H1 (cell line): ENCODE data around the gene NDRG2.

Source experiments
- EP300 ChIP-seq, 2 experiments: IDR thresholded peaks; 1 replicate in 1 of 2; 2 replicates in 1 of 2; pipeline ENCODE4 v1.6.1; 2011 to 2012; ENCODE audit warnings: low read depth in 2 of 2, low read length in 2 of 2, mild to moderate bottlenecking in 2 of 2, borderline replicate concordance in 1 of 2, inconsistent platforms in 1 of 2, moderate library complexity in 1 of 2
- TF ChIP-seq, protein P1 (sequence below), 3 experiments: IDR thresholded peaks; 1 replicate in 2 of 3; 2 replicates in 1 of 3; pipeline versions ENCODE4 v1.5.1 to v1.6.1; 2011; ENCODE audit warnings: low read length in 3 of 3, mild to moderate bottlenecking in 3 of 3, inconsistent platforms in 2 of 3, low read depth in 1 of 3, moderate library complexity in 1 of 3; ENCODE audit not compliant: insufficient read depth in 1 of 3; ENCODE audit errors: control extremely low read depth in 1 of 3
- TF ChIP-seq, protein P2 (sequence below): IDR thresholded peaks from 2 replicates; pipeline ENCODE4 v1.6.1; 2011; ENCODE audit warnings: low read depth, mild to moderate bottlenecking, low read length; ENCODE audit not compliant: insufficient read depth
- TF ChIP-seq, protein P3 (sequence below): IDR thresholded peaks from 2 replicates; pipeline ENCODE4 v1.6.1; 2012; ENCODE audit warnings: low read length, inconsistent platforms

DNA sequence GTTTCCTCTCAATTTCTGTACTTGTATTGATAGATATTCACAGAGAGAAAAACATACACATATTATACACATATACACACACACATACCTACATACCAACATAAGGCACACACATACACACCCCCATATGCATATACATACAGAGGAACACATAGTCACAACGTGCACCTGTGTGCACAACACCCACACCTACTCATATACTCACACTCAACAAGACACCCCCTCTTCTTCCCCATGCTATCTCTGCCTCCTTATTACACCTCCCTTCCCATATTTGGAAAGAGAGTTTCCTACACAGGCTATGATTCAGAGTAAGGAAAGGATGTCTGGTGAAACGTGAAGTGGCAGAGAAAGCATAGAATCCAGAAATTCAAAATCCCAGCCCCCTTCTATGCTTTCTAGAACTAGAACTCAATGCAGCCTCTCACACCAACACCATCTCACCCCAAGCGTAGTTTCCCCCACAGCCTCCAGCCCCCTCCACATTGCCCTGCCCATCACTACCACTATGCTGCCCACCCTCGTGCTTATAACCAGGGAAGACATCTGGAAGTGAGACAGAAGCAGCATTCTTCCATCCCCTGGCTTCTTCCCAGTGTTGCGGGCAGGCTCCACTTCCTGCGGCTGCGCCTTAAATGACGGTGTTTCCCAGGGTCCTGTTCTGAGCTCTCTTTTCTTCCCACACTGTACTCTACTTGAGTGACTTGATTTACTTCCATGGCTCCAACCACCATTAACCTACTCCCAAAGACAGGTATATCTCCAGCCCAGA, 35.2 kb upstream of the NDRG2 start:
- TF ChIP-seq, protein P1, sequence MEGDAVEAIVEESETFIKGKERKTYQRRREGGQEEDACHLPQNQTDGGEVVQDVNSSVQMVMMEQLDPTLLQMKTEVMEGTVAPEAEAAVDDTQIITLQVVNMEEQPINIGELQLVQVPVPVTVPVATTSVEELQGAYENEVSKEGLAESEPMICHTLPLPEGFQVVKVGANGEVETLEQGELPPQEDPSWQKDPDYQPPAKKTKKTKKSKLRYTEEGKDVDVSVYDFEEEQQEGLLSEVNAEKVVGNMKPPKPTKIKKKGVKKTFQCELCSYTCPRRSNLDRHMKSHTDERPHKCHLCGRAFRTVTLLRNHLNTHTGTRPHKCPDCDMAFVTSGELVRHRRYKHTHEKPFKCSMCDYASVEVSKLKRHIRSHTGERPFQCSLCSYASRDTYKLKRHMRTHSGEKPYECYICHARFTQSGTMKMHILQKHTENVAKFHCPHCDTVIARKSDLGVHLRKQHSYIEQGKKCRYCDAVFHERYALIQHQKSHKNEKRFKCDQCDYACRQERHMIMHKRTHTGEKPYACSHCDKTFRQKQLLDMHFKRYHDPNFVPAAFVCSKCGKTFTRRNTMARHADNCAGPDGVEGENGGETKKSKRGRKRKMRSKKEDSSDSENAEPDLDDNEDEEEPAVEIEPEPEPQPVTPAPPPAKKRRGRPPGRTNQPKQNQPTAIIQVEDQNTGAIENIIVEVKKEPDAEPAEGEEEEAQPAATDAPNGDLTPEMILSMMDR (IDR thresholded peaks at IDR 0.05; ENCODE audit: control extremely low read depth in 1 of 3, insufficient read depth in 1 of 3, low read depth in 1 of 3, low read length in 3 of 3): no peak
- TF ChIP-seq EP300 (IDR thresholded peaks at IDR 0.05; ENCODE audit: borderline replicate concordance in 1 of 2, low read depth in 2 of 2, low read length in 2 of 2): no peak
- TF ChIP-seq, protein P2, sequence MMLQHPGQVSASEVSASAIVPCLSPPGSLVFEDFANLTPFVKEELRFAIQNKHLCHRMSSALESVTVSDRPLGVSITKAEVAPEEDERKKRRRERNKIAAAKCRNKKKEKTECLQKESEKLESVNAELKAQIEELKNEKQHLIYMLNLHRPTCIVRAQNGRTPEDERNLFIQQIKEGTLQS: no peak
- TF ChIP-seq, protein P3, sequence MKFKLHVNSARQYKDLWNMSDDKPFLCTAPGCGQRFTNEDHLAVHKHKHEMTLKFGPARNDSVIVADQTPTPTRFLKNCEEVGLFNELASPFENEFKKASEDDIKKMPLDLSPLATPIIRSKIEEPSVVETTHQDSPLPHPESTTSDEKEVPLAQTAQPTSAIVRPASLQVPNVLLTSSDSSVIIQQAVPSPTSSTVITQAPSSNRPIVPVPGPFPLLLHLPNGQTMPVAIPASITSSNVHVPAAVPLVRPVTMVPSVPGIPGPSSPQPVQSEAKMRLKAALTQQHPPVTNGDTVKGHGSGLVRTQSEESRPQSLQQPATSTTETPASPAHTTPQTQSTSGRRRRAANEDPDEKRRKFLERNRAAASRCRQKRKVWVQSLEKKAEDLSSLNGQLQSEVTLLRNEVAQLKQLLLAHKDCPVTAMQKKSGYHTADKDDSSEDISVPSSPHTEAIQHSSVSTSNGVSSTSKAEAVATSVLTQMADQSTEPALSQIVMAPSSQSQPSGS: no peak
